Measurements from ENCODE around the gene ZNF211. TPM values are rescaled to one million over a fixed set of nuclear protein-coding genes. Genes with fewer than 3 reads are reported as not detected.

ZNF211 gene
- total and polyA plus RNA-seq, 11 donors, result 5.6 to 14.4 (median 9.0) TPM

- intact Hi-C loops (cut with DNase I), result no loop called here
- no peak overlapping the region for H3K27ac ChIP-seq
- H3K4me1 ChIP-seq, result peaks cover 0 to 9% (median 0%) of the 10 kb centered on the region in 12 donors
- 89 to 98% (median 92%) methylated on average over 4 of the region's 4 CpGs for WGBS, 4 donors
- H3K36me3 ChIP-seq, result peaks cover 22 to 73% (median 53%) of the 10 kb centered on the region in 9 donors
- H3K4me3 ChIP-seq, result no peak overlapping the region
- no peaks in the 10 kb centered on the region for H3K27me3 ChIP-seq
- DNase-seq (no peak), ATAC-seq (no peak)
- peaks cover 0 to 87% (median 60%) of the 10 kb centered on the region in 12 donors for H3K9me3 ChIP-seq
- TF ChIP-seq POLR2A (IDR thresholded peaks at IDR 0.05), result no peak
- TF ChIP-seq CTCF (IDR thresholded peaks at IDR 0.05), result no peak
These were observed 8.8 kb downstream of the ZNF211 start for GRCh38 chr19:57641715-57642234.

GRCh38 chr19:57642396-57643046 lies 9.6 kb downstream of the ZNF211 start:
- peaks cover 18 to 66% (median 46%) of the 10 kb centered on the region in 9 donors for H3K36me3 ChIP-seq

GRCh38 chr19:57643734-57644133 lies 10.8 kb downstream of the ZNF211 start:
- no peak overlapping the region for H3K4me3 ChIP-seq
- no peaks in the 10 kb centered on the region for H3K27me3 ChIP-seq
- intact Hi-C loops (cut with DNase I), result no loop called here
- H3K4me1 ChIP-seq, result peaks cover 0 to 9% (median 0%) of the 10 kb centered on the region in 12 donors
- peaks cover 0 to 71% (median 41%) of the 10 kb centered on the region in 12 donors for H3K9me3 ChIP-seq
- no peak for DNase-seq
- peaks cover 18 to 54% (median 38%) of the 10 kb centered on the region in 9 donors for H3K36me3 ChIP-seq
- no peak overlapping the region for H3K27ac ChIP-seq
- TF ChIP-seq POLR2A (IDR thresholded peaks at IDR 0.05), result no peak
- no peak for TF ChIP-seq CTCF (IDR thresholded peaks at IDR 0.05)
- no peak for ATAC-seq

More at GRCh38 chr19:57642396-57643046, 9.6 kb downstream of the ZNF211 start:
- no peak for DNase-seq
- Histone ChIP-seq H3K27ac (no peak overlapping the region), H3K27me3 (no peaks in the 10 kb centered on the region), H3K4me3 (no peak overlapping the region), H3K9me3 (peaks cover 0 to 81% (median 52%) of the 10 kb centered on the region in 12 donors), H3K4me1 (peaks cover 0 to 9% (median 0%) of the 10 kb centered on the region in 12 donors)
- intact Hi-C loops (cut with DNase I), result no loop called here
- ATAC-seq, result no peak
- TF ChIP-seq POLR2A (IDR thresholded peaks at IDR 0.05) (no peak), CTCF (IDR thresholded peaks at IDR 0.05) (no peak)
- 59 to 74% (median 64%) methylated on average over 4 of the region's 4 CpGs for WGBS, 4 donors

GRCh38 chr19:57648331-57649003 lies 15.5 kb downstream of the ZNF211 start:
- ATAC-seq (no peak), DNase-seq (no peak)
- H3K4me1 ChIP-seq, result peaks cover 0 to 12% (median 0%) of the 10 kb centered on the region in 12 donors
- H3K9me3 ChIP-seq, result peaks cover 0 to 28% (median 5%) of the 10 kb centered on the region in 12 donors
- WGBS, 4 donors, result 62 to 66% (median 63%) methylated on average over 6 of the region's 6 CpGs
- no peak overlapping the region for H3K27ac ChIP-seq
- intact Hi-C loops (cut with DNase I), result no loop called here
- no peak for TF ChIP-seq POLR2A (IDR thresholded peaks at IDR 0.05)
- TF ChIP-seq CTCF (IDR thresholded peaks at IDR 0.05), result no peak
- H3K27me3 ChIP-seq, result no peaks in the 10 kb centered on the region
- H3K4me3 ChIP-seq, result no peak overlapping the region
- peaks cover 0 to 6% (median 0%) of the 10 kb centered on the region in 9 donors for H3K36me3 ChIP-seq

Data from heart left ventricle (tissue), 16 donors.